A204.1 (cell line): ENCODE results near the gene PPP2R5D.
A peak's percentile ranks its signal among the peaks of the same experiment; 100 is the strongest.
"Not testable (repeated sequence)": the region's sequence is repeated elsewhere in the genome, so short reads cannot be mapped to it uniquely, and the experiment has no call there.

ENCODE experiments used
- FAIRE-seq: peaks from 2 replicates; lab custom pipeline; 2012; peaks lifted over from hg19 to GRCh38; lab: Jason Lieb, UNC

The PPP2R5D gene

GRCh38 chr6:43033496-43034189 lies 49.3 kb downstream of the PPP2R5D start:
- FAIRE-seq = no peak

GRCh38 chr6:43034190-43034525 lies 49.8 kb downstream of the PPP2R5D start:
- FAIRE-seq = no peak

- no peak for FAIRE-seq
These were observed 51.3 kb downstream of the PPP2R5D start for GRCh38 chr6:43035495-43036194.

- FAIRE-seq = no peak
These were observed 52.3 kb downstream of the PPP2R5D start for GRCh38 chr6:43036712-43037111.

GRCh38 chr6:43037197-43037596 lies 52.8 kb downstream of the PPP2R5D start:
- FAIRE-seq = no peak

- FAIRE-seq = no peak
These were observed 53.3 kb downstream of the PPP2R5D start for GRCh38 chr6:43037706-43038105.

- FAIRE-seq = no peak
These were observed 54.4 kb downstream of the PPP2R5D start for GRCh38 chr6:43038727-43039126.

GRCh38 chr6:43040542-43041257 lies 56.3 kb downstream of the PPP2R5D start:
- no peak for FAIRE-seq

GRCh38 chr6:43041475-43041874 lies 57.1 kb downstream of the PPP2R5D start:
- FAIRE-seq = not testable (repeated sequence)

- FAIRE-seq = no peak
These were observed 58.9 kb downstream of the PPP2R5D start for GRCh38 chr6:43043310-43043709.

- FAIRE-seq = no peak
These were observed 61.1 kb downstream of the PPP2R5D start for GRCh38 chr6:43045371-43045930.

GRCh38 chr6:43047998-43048397 lies 63.6 kb downstream of the PPP2R5D start:
- FAIRE-seq = no peak

GRCh38 chr6:43050981-43051380 lies 66.6 kb downstream of the PPP2R5D start:
- FAIRE-seq = no peak

- no peak for FAIRE-seq
These were observed 68.0 kb downstream of the PPP2R5D start for GRCh38 chr6:43052225-43052841.

GRCh38 chr6:43052842-43053544 lies 68.6 kb downstream of the PPP2R5D start:
- FAIRE-seq = no peak

- FAIRE-seq = peak; percentile 93
These were observed 69.3 kb downstream of the PPP2R5D start, which contains the start of gene CUL7 for GRCh38 chr6:43053545-43054205. Gene CUL7, minus strand, starts transcription at chr6:43053851. Its CDS starts 1,063 bp downstream, at chr6:43052788.

GRCh38 chr6:43054206-43054943 lies 70.0 kb downstream of the PPP2R5D start:
- no peak for FAIRE-seq

GRCh38 chr6:43055966-43056365 lies 71.6 kb downstream of the PPP2R5D start:
- FAIRE-seq = no peak

- no peak for FAIRE-seq
These were observed 74.2 kb downstream of the PPP2R5D start for GRCh38 chr6:43058531-43058930.
